Endodermal cell (in vitro differentiated cells): Measurements from ENCODE around the gene TPSAB1. TPM values are rescaled to one million over a fixed set of nuclear protein-coding genes. Genes with fewer than 3 reads are reported as not detected.

Experiments used
- DNase-seq: peaks from one replicate; pipeline ENCODE4 v3.0.0-alpha.2; 2017
- H3K27ac ChIP-seq: 2 replicates; pipeline ENCODE4 v1.5.1; 2013; ENCODE audit warnings: mild to moderate bottlenecking, low read depth, low read length, moderate library complexity
- H3K27me3 ChIP-seq: 2 replicates; pipeline ENCODE4 v1.6.1; 2013; ENCODE audit warnings: mild to moderate bottlenecking, low read length, moderate library complexity; ENCODE audit not compliant: insufficient read depth, control insufficient read depth, poor library complexity, severe bottlenecking
- H3K36me3 ChIP-seq: 2 replicates; pipeline ENCODE4 v1.7.0; 2013; ENCODE audit warnings: mild to moderate bottlenecking, low read length, moderate library complexity; ENCODE audit not compliant: control insufficient read depth, insufficient read depth
- H3K4me1 ChIP-seq: one replicate; pipeline ENCODE4 v1.7.0; 2013; ENCODE audit warnings: low read length; ENCODE audit not compliant: control insufficient read depth, insufficient read depth
- H3K4me3 ChIP-seq: 2 replicates; pipeline ENCODE4 v1.5.1; 2013; ENCODE audit warnings: mild to moderate bottlenecking, low read length, moderate library complexity
- H3K9ac ChIP-seq: 2 replicates; pipeline ENCODE4 v1.6.1; 2013; ENCODE audit warnings: mild to moderate bottlenecking, low read length, moderate library complexity; ENCODE audit not compliant: poor library complexity, severe bottlenecking; ENCODE audit errors: extremely low read depth
- H3K9me3 ChIP-seq: 2 replicates; pipeline ENCODE4 v1.6.1; 2013; ENCODE audit warnings: mild to moderate bottlenecking, low read length, moderate library complexity; ENCODE audit not compliant: control insufficient read depth
- H3K27ac Mint-ChIP-seq: 2 replicates; pipeline ENCODE4 v1.8.0; 2020; ENCODE audit warnings: mixed read lengths
- H3K27me3 Mint-ChIP-seq: 2 replicates; pipeline ENCODE4 v1.8.0; 2021; ENCODE audit warnings: mild to moderate bottlenecking, mixed read lengths; ENCODE audit not compliant: insufficient read depth
- H3K36me3 Mint-ChIP-seq: 2 replicates; pipeline ENCODE4 v1.8.0; 2020; ENCODE audit warnings: low read depth, mixed read lengths
- H3K4me1 Mint-ChIP-seq: 2 replicates; pipeline ENCODE4 v1.8.0; 2020; ENCODE audit warnings: mixed read lengths
- H3K4me3 Mint-ChIP-seq: 2 replicates; pipeline ENCODE4 v1.8.0; 2020; ENCODE audit warnings: mild to moderate bottlenecking, moderate library complexity, mixed read lengths
- H3K9me3 Mint-ChIP-seq: 2 replicates; pipeline ENCODE4 v1.8.0; 2020; ENCODE audit warnings: mild to moderate bottlenecking, mixed read lengths
- WGBS, 2 experiments: methylation state at CpG; one replicate each; pipeline versions ENCODE4 v1.1.5 to v1.1.7; 2013; ENCODE audit warnings: missing lambda C conversion rate in 2 of 2, mixed read lengths in 1 of 2; ENCODE audit not compliant: insufficient coverage in 1 of 2, insufficient read length in 1 of 2; 5-methylcytosine and 5-hydroxymethylcytosine counted together
- total RNA-seq, 2 donors: library from RNA; stranded (reverse); fragmentation: NEBNext Ultra II Directional in 1 of 2; extraction: Animal tissue kit (Norgen Biotek cat#: 25700) in 1 of 2; gene quantifications; 2 replicates in 1 of 2; 3 replicates in 1 of 2; pipeline ENCODE4 v1.2.1, GENCODE V29; 2021
- TF ChIP-seq, protein P1 (sequence below): fragments of 200-600 bp; sonication (generic); conservative IDR thresholded peaks from 2 replicates; pipeline ENCODE4 v1.5.0; 2021; ENCODE audit warnings: antibody characterized with exemption, mild to moderate bottlenecking

Gene TPSAB1
- total RNA-seq, 2 donors from 2014 or later = not detected

DNA sequence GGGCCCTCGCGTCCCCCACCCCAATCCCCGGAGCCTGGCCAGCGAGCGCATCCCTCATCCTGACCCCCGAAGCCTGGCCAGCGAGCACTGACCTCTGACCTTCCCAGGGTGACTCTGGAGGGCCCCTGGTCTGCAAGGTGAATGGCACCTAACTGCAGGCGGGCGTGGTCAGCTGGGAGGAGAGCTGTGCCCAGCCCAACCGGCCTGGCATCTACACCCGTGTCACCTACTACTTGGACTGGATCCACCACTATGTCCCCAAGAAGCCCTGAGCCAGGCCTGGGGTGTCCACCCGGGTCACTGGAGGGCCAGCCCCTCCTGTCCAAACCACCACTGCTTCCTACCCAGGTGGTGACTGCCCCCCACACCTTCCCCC is 17.7 kb downstream of the TPSAB1 start:
- Histone ChIP-seq H3K9ac (no peak overlapping the region), H3K27ac (no peak overlapping the region), H3K27me3 (peaks cover 30% of the 10 kb centered on the region), H3K4me1 (no peaks in the 10 kb centered on the region), H3K36me3 (no peaks in the 10 kb centered on the region), H3K4me3 (no peak overlapping the region), H3K9me3 (no peaks in the 10 kb centered on the region)
- H3K4me3 Mint-ChIP-seq = no peak overlapping the region
- H3K9me3 Mint-ChIP-seq = no peaks in the 10 kb centered on the region
- WGBS, 2 experiments = 88 to 89% methylated on average over 7 to 12 of the region's 12 CpGs
- no peak overlapping the region for H3K27ac Mint-ChIP-seq
- H3K4me1 Mint-ChIP-seq = no peaks in the 10 kb centered on the region
- no peaks in the 10 kb centered on the region for H3K36me3 Mint-ChIP-seq
- H3K27me3 Mint-ChIP-seq = peaks cover 5% of the 10 kb centered on the region
- TF ChIP-seq, protein P1, sequence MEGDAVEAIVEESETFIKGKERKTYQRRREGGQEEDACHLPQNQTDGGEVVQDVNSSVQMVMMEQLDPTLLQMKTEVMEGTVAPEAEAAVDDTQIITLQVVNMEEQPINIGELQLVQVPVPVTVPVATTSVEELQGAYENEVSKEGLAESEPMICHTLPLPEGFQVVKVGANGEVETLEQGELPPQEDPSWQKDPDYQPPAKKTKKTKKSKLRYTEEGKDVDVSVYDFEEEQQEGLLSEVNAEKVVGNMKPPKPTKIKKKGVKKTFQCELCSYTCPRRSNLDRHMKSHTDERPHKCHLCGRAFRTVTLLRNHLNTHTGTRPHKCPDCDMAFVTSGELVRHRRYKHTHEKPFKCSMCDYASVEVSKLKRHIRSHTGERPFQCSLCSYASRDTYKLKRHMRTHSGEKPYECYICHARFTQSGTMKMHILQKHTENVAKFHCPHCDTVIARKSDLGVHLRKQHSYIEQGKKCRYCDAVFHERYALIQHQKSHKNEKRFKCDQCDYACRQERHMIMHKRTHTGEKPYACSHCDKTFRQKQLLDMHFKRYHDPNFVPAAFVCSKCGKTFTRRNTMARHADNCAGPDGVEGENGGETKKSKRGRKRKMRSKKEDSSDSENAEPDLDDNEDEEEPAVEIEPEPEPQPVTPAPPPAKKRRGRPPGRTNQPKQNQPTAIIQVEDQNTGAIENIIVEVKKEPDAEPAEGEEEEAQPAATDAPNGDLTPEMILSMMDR = no peak
- no peak for DNase-seq

DNA sequence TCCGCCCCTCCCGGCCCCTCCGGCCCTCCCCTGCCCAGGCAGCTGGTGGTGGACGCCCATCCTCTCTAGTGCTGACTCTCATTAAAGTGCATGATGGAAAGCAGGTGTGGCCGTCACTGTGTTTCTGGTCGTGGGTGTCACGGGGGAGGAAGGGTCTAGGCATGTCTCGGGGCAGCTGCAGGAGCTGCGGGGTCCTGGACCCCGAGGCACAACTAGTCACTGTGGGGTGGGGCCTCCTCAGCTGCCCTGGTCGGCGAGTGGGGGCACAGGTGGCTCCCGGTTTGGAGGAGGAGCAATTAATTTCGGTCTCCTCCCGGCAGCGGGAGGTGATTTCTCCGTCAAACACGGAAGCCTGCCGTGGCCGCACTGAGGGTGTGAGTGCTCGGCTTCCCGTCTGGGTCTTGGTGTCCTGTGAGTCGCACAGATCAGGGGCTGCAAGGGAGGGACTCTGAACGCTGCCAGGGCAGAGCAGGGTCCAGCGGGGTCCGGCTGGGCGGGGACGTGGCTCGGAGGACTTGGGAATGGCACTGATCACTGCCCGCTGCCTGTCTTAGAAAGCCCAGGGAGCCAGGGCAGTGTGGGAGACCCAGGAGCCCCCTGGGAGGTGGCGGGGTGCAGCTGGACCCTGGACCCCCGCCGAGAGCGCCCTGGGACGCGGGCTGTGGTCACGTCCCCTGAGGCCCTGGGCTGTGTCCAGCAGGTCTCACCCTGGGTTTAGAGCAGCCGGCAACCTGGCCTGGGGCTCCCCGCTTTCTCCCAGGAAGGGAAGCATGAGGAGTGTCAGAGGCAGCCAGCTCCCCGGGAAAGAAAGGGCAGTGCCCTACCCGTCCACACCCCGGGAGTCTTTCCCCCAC is 18.6 kb downstream of the TPSAB1 start:
- Histone ChIP-seq H3K4me1 (no peaks in the 10 kb centered on the region), H3K4me3 (no peak overlapping the region), H3K9ac (no peak overlapping the region), H3K27me3 (peaks cover 30% of the 10 kb centered on the region), H3K9me3 (no peaks in the 10 kb centered on the region), H3K36me3 (no peaks in the 10 kb centered on the region), H3K27ac (no peak overlapping the region)
- Mint-ChIP-seq H3K27me3 (peaks cover 5% of the 10 kb centered on the region), H3K36me3 (no peaks in the 10 kb centered on the region), H3K9me3 (no peaks in the 10 kb centered on the region), H3K4me3 (no peak overlapping the region), H3K4me1 (no peaks in the 10 kb centered on the region), H3K27ac (no peak overlapping the region)
- WGBS, 2 experiments = 33 to 59% methylated on average over 21 to 42 of the region's 42 CpGs
- no peak for DNase-seq
- TF ChIP-seq, protein P1 = no peak

DNA sequence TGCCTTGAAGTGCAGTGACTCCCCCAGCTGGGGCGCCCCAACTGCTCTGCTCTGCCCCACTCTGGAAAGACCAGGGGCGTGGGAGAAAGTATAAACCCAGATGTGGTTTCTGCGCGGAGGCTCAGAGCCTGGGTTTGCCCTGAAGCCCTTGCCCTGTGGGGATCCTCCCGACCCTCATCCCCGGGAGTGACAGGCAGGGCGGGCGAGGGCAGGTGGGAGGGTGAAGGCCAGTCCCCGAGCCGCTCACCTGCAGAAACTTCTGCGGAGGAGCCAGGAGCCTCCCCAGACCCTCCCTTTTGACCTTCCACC is 19.2 kb downstream of the TPSAB1 start:
- Mint-ChIP-seq H3K27ac (no peak overlapping the region), H3K27me3 (peaks cover 5% of the 10 kb centered on the region), H3K9me3 (peaks cover 3% of the 10 kb centered on the region), H3K36me3 (no peaks in the 10 kb centered on the region), H3K4me1 (no peaks in the 10 kb centered on the region), H3K4me3 (no peak overlapping the region)
- no peak for DNase-seq
- H3K4me3 ChIP-seq = no peak overlapping the region
- H3K36me3 ChIP-seq = no peaks in the 10 kb centered on the region
- H3K27ac ChIP-seq = no peak overlapping the region
- no peaks in the 10 kb centered on the region for H3K9me3 ChIP-seq
- TF ChIP-seq, protein P1 = no peak
- 29 to 73% methylated on average over 4 to 11 of the region's 11 CpGs for WGBS, 2 experiments
- peaks cover 30% of the 10 kb centered on the region for H3K27me3 ChIP-seq
- no peaks in the 10 kb centered on the region for H3K4me1 ChIP-seq
- H3K9ac ChIP-seq = no peak overlapping the region
